Kidney capillary endothelial cell (primary cell): ENCODE results near the gene DHX8.

Experiments
- DNase-seq: peaks from one replicate; pipeline ENCODE4 v3.0.0-alpha.2; 2018; ENCODE audit warnings: low spot score

DHX8 gene

GRCh38 chr17:43547659-43548256, 64.0 kb downstream of the DHX8 start:
- no peak for DNase-seq

GRCh38 chr17:43548689-43549379, 65.1 kb downstream of the DHX8 start:
- DNase-seq, result no peak

GRCh38 chr17:43549496-43549895, 65.7 kb downstream of the DHX8 start:
- no peak for DNase-seq

GRCh38 chr17:43550754-43551153, 67.0 kb downstream of the DHX8 start:
- no peak for DNase-seq

GRCh38 chr17:43552229-43552837, 68.6 kb downstream of the DHX8 start:
- DNase-seq, result no peak

- no peak for DNase-seq
Measured at GRCh38 chr17:43553573-43553972, 69.8 kb downstream of the DHX8 start.

GRCh38 chr17:43554857-43555256, 71.1 kb downstream of the DHX8 start:
- DNase-seq, result no peak

GRCh38 chr17:43556292-43556691, 72.5 kb downstream of the DHX8 start:
- DNase-seq, result no peak

GRCh38 chr17:43558805-43559160, 75.0 kb downstream of the DHX8 start:
- DNase-seq, result no peak

- DNase-seq, result no peak
Measured at GRCh38 chr17:43559161-43559816, 75.5 kb downstream of the DHX8 start.

GRCh38 chr17:43560461-43561427, 77.0 kb downstream of the DHX8 start:
- no peak for DNase-seq

GRCh38 chr17:43562679-43563599, 79.2 kb downstream of the DHX8 start:
- no peak for DNase-seq

GRCh38 chr17:43563600-43564594, 80.1 kb downstream of the DHX8 start:
- DNase-seq, result no peak

- no peak for DNase-seq
Measured at GRCh38 chr17:43568506-43569082, 84.8 kb downstream of the DHX8 start.

- DNase-seq, result no peak
Measured at GRCh38 chr17:43570518-43570928, 86.7 kb downstream of the DHX8 start.

- DNase-seq, result no peak
Measured at GRCh38 chr17:43572368-43572980, 88.7 kb downstream of the DHX8 start.

- no peak for DNase-seq
Measured at GRCh38 chr17:43573579-43574321, 90.0 kb downstream of the DHX8 start.

GRCh38 chr17:43574348-43574747, 90.6 kb downstream of the DHX8 start:
- DNase-seq, result no peak
